A549 (cell line): ENCODE data around the gene HOXA10.

ENCODE experiments used
- CHD2 ChIP-seq: fragments of 150-350 bp; IDR thresholded peaks from 2 replicates; pipeline ENCODE4 v1.6.1; 2014; ENCODE audit warnings: low read length; ENCODE audit not compliant: partially characterized antibody
- CTCF ChIP-seq: fragments of >200 bp; sonication (Bioruptor Twin); formaldehyde crosslinking; IDR thresholded peaks from 3 replicates; pipeline ENCODE4 v1.5.1; 2016
- EHMT2 ChIP-seq: fragments of 200-600 bp; sonication (generic); IDR thresholded peaks from 2 replicates; pipeline ENCODE4 v1.6.1; 2016; ENCODE audit warnings: antibody characterized with exemption, low read depth, mild to moderate bottlenecking, moderate library complexity
- EP300 ChIP-seq, 2 experiments: fragments of >200 bp; sonication (Bioruptor Twin); formaldehyde crosslinking; IDR thresholded peaks; 2 replicates in 1 of 2; 3 replicates in 1 of 2; pipeline ENCODE4 v1.6.1; 2016 to 2017
- JUN ChIP-seq, 2 experiments: fragments of >200 bp; sonication (Bioruptor Twin); formaldehyde crosslinking; IDR thresholded peaks; 2 replicates in 1 of 2; 3 replicates in 1 of 2; pipeline ENCODE4 v1.6.1; 2016 to 2017
- MAX ChIP-seq: IDR thresholded peaks from 2 replicates; pipeline ENCODE4 v1.6.1; 2012
- POLR2A ChIP-seq: IDR thresholded peaks from 2 replicates; pipeline ENCODE4 v1.6.1; 2012; ENCODE audit warnings: mild to moderate bottlenecking, low read length
- RARB ChIP-seq: fragments of 250-450 bp; sonication (Bioruptor Pico); IDR thresholded peaks from 2 replicates; pipeline ENCODE4 v1.8.0; 2021; ENCODE audit warnings: mild to moderate bottlenecking, moderate library complexity
- REST ChIP-seq: fragments of 200-600 bp; sonication (generic); IDR thresholded peaks from 2 replicates; pipeline ENCODE4 v1.6.1; 2016; ENCODE audit warnings: antibody characterized with exemption, mild to moderate bottlenecking, moderate library complexity

- TF ChIP-seq POLR2A (no peak), CTCF (no peak), EP300 (IDR thresholded peaks at IDR 0.05) (no peak), REST (no peak), EHMT2 (no peak), JUN (IDR thresholded peaks at IDR 0.05) (no peak), CHD2 (no peak), RARB (CRISPR knock-in tag) (no peak), MAX (no peak)
Measured at GRCh38 chr7:27156916-27157701, 17.0 kb downstream of the HOXA10 start.
